HG02763 (cell line): Measurements from ENCODE around the gene MRTFA.

Experiments
- ATAC-seq: cut with Tn5 transposase; IDR thresholded peaks from one replicate; pipeline ENCODE4 v1.9.1; 2021; ENCODE audit warnings: mild to moderate bottlenecking, moderate library complexity; ENCODE audit not compliant: unreplicated experiment

Gene MRTFA

GRCh38 chr22:40415531-40416266, 220.8 kb downstream of the MRTFA start:
- ATAC-seq: no peak

- ATAC-seq: no peak
These were observed 221.5 kb downstream of the MRTFA start for GRCh38 chr22:40414838-40415505.

- no peak for ATAC-seq
These were observed 222.2 kb downstream of the MRTFA start for GRCh38 chr22:40414311-40414710.

- ATAC-seq: no peak
These were observed 222.6 kb downstream of the MRTFA start for GRCh38 chr22:40413873-40414272.

- no peak for ATAC-seq
These were observed 224.1 kb downstream of the MRTFA start for GRCh38 chr22:40412441-40412840.

GRCh38 chr22:40411506-40411861, 225.0 kb downstream of the MRTFA start:
- no peak for ATAC-seq

- ATAC-seq: no peak
These were observed 225.6 kb downstream of the MRTFA start for GRCh38 chr22:40410731-40411505.

GRCh38 chr22:40410272-40410671, 226.2 kb downstream of the MRTFA start:
- no peak for ATAC-seq

GRCh38 chr22:40409613-40410113, 226.9 kb downstream of the MRTFA start:
- no peak for ATAC-seq

GRCh38 chr22:40408718-40409612, 227.6 kb downstream of the MRTFA start:
- no peak for ATAC-seq

- no peak for ATAC-seq
These were observed 228.4 kb downstream of the MRTFA start for GRCh38 chr22:40407831-40408717.

- no peak for ATAC-seq
These were observed 229.3 kb downstream of the MRTFA start for GRCh38 chr22:40407021-40407761.

- no peak for ATAC-seq
These were observed 230.2 kb downstream of the MRTFA start for GRCh38 chr22:40406063-40406890.

- no peak for ATAC-seq
These were observed 231.1 kb downstream of the MRTFA start for GRCh38 chr22:40405178-40406062.

- no peak for ATAC-seq
These were observed 232.0 kb downstream of the MRTFA start for GRCh38 chr22:40404251-40405177.

- ATAC-seq: no peak
These were observed 232.9 kb downstream of the MRTFA start for GRCh38 chr22:40403651-40404050.
